GM21737 (cell line): Measurements from ENCODE around the gene ZNF563.
"Not testable (repeated sequence)": the region's sequence is repeated elsewhere in the genome, so short reads cannot be mapped to it uniquely, and the experiment has no call there.

ENCODE experiments used
- ATAC-seq: cut with Tn5 transposase; IDR thresholded peaks from one replicate; pipeline ENCODE4 v1.9.1; 2021; ENCODE audit warnings: mild to moderate bottlenecking, moderate library complexity; ENCODE audit not compliant: unreplicated experiment

The ZNF563 gene

GRCh38 chr19:12333162-12334159 is at the start of gene ZNF563:
ZNF563 (minus strand) TSS chr19:12333633; CDS start chr19:12333482, 151 bp downstream.
- peak; percentile 92 for ATAC-seq

- no peak for ATAC-seq
Observed at GRCh38 chr19:12380444-12380737, 47.0 kb upstream of the ZNF563 start.

DNA sequence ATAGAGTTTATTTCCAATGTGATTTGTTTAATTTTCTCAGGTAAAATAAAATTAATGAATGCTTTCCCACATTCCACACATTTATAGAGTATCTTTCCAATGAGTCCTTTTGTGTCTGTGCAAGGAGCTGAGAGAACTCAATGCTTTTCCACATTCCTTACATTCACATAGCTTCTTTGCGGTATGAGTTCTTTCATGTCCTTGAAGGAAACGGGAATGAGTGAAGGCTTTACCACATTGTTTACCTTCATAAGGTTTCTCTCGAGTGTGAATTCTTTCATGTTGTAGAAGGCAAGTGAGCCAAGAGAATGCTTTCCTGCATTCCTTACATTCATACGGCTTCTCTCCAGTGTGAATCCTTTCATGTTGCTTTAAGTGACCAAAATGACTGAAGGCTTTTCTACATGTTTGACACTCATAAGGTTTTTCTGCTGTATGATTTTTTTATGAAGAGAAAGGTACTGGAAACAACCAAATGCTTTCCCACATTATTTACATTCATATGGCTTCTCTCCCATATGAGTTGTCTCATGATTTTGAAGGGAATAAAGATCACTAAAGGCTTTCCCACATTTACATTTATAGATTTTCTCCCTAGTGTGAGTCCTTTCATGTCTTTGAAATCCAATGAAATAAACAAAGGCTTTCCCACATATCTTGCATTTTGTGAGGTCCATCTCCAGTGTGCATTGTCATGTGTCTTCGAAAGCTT is 46.5 kb upstream of the ZNF563 start:
- no peak for ATAC-seq

DNA sequence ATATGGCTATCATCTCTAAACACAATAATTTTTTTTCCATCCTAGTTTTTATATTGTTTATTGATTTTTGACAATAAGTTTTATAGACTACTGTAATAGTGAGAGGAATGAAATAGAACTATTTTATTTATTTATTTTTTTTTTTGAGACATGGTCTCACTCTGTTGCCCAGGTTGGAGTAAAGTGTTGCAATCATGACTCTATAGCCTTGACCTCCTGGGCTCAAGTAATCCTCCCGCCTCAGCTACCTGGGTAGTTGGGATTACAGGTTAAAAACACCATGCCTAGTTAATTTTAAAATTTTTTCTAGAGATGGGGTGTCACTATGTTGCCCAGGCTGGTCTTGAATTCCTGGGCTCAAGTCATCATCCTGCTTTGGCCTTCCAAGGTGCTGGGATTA is 40.6 kb upstream of the ZNF563 start:
- no peak for ATAC-seq

DNA sequence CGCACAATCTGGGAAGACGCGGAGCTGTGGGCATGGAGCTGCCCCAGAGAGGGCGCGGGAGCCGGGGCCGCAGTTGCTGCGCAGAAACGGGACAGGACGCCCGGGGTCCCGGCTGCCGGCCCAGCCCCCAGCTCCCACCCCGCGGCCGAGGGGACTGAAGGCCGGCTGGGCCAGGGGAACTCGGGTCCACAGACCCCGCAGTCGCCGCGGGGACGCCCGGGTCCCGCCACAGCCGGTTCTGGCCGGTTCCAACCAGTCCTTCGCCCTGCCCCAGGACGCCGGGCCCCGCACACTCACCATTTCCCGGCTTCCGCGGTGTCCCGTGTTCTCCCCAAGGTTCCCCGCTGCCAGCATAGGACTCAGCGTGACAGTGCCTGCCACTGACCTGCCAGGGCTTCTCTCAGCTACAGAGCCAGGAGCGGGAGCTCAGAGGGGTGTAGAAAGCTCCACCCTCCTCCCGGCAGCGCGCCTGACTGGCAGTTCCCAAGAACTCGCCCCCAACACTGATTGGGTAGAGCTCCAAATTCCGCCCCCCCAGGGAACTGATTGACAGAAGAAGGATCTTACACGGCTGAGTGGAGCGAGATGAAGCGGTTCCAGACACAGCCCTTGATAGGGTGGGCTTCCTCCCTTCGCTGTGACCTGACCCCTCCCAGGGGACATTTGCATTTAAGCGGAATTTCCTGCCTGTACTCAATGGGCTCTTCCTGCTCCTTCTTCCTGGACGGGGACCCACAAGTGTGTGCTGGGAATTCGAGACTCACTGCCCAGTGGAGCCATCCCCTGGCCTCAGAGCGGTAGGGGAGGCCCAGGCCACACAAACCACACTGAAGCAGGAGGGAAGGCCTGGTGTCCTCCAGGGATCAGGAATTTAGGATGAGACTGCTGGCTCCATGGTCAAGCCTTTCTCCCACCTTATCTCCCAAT is 32.1 kb upstream of the ZNF563 start, which contains the start of gene ZNF442:
Gene ZNF442 (minus strand): TSS at position 448 of the 927 bp plus-strand sequence. CDS start 2,052 bp downstream, outside the sequence.
- peak; percentile 88 for ATAC-seq

DNA sequence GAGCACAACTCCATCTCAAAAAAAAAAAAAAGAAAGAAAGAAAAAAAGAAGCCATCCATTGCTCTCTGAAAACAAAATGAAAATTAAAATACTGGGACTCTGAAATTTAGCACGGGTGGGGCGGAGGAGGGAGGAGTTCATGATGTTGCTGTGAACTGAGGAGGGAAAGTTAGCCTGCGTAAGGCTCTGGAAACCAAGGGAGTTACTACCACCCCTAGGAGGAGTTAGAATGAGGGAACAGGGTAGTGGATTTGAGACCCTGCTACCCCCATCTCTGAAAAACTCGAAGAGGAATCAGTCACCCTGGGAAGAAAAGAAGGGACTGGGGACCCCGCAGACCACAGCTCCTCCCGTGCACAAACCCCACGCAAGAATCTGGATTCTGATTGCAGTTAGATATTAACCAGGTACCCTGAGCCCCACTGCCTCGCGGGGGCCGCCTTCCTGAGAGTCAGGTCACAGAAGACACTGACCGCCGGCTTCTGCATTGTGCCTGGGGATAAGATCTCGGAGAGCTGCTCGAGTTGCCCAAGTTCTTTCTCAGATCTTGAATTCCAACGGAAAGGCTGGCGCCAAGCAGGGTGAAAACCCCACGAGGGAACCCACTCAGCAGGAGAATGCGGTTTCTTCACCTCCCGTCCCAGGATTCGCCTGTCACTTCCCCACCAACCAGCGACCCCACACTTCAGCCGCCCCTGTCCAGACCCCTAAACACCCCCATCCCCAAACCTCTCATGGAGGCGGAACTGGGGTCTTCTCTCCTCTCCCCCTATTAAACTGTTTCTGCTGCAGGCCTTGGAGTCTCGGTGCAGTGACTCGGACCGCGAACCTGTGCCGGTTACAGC is 31.2 kb upstream of the ZNF563 start:
- peak; percentile 18 for ATAC-seq

GRCh38 chr19:12362236-12362635 is 28.8 kb upstream of the ZNF563 start:
- ATAC-seq = not testable (repeated sequence)

DNA sequence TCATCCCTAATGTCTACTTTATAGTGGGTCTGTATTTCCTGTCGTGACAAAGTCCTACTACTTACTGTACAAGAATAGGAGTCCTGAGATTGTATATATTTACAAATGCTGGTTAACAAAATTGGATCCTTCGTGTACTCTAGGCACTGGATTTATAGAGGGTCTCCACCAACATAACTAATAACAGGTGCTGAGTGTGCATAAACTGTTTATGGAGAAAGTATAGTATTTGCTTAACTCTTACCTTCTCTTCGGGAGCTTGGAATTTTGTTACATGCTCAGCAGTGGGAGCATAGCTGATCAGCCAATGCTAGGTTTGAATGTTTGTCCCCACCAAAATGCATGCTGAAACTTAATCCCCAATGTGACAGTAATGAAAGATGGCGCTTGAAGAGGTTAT is 19.9 kb upstream of the ZNF563 start:
- no peak for ATAC-seq

DNA sequence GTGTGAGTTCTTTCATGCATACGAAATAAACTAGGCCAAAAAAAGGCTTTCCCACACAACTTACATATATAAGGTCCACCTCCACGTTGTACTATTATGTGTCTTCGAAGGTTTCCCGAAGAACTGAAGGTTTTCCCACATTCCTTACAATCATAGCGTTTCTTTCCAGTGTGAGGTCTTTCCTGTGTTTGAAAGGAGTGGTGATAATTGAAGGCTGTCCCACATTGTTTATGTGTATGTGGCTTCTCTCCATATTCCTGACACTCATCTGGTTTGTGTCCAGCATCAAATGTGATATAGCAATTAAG is 17.4 kb upstream of the ZNF563 start:
- no peak for ATAC-seq

DNA sequence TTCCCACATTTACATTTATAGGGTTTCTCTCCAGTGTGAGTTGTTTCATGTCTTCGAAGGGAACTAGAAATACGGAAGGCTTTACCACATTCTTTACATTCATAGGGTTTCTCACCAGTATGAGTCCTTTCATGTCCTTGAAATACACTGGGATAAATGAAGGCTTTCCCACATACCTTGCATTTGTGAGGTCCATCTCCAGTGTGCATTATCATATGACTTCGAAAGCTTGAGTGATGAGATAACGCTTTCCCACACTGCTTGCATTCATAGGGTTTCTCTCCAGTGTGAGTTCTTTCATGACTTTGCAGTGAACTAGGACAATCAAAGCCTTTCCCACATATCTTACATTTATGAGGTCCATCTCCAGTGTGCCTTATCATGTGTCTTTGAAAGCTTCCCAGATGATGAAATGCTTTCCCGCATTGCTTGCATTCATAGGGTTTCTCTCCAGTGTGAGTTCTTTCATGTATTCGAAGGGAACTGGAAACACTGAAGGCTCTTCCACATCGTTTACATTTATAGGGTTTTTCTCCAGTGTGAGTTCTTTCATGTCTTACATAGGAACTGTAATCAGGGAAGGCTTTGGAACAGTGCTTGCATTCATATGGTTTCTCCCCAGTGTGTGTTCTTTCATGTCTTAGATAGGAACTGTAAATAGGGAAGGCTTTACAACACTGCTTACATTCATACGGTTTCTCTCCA is 16.9 kb upstream of the ZNF563 start:
- ATAC-seq = no peak

DNA sequence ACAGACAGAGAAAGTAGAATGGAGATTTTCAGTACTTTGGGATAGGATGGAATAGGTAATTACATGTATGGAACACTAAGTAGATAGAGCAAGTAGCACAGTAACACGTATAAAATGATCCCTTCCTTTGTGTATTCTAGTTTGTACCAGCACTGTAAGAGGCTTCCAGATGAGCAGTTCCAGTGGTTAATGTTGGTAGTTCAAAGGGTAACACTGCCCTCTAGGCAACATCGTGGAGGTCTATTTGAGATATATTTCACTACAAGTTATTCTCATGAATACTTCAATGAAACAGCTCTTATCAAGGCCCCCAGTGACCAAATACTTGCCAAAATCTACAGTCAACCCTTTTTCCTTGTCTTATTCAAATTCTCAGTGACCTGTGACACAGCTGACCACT is 13.5 kb upstream of the ZNF563 start:
- ATAC-seq = no peak

- ATAC-seq = no peak
Observed at GRCh38 chr19:12345197-12345596, 11.8 kb upstream of the ZNF563 start.

GRCh38 chr19:12331211-12331941 is 2.1 kb downstream of the ZNF563 start:
- no peak for ATAC-seq

DNA sequence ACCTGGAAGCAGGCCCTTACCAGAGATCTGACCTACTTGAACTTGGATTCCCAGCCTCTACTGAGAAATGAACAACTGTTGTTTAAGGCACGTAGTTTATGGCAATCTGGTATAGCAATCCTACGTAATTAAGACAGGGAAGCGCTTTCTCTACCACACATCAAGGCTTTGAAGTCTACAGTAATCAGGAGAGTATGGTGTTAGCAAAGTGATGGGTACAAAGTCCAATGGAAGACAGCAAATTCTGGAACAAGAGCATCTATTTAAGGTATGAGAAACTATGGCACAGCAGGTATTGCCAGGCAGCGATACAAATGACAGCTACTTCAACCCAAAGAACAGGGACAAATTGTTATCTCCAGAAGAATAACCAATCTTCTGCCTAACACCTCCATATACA is 3.1 kb downstream of the ZNF563 start:
- ATAC-seq = no peak

DNA sequence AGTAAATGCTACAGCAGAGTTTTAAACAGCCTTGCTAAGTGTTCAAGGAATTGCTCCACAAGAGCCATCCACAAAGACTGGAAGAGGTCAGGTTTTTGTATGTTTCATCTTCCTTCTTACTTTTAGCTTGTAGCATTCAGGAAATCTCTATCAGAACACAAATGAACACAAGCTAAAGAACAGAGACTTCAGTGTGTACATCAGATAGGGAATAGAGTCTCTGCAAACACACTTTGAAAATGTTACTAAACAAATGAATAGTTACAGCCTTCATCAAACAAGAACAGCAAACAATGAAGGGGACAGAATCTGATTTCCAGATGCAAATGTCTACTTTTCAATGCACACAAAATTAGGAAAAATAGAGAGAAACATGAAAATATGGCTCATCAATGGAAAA is 7.7 kb downstream of the ZNF563 start:
- ATAC-seq = no peak

DNA sequence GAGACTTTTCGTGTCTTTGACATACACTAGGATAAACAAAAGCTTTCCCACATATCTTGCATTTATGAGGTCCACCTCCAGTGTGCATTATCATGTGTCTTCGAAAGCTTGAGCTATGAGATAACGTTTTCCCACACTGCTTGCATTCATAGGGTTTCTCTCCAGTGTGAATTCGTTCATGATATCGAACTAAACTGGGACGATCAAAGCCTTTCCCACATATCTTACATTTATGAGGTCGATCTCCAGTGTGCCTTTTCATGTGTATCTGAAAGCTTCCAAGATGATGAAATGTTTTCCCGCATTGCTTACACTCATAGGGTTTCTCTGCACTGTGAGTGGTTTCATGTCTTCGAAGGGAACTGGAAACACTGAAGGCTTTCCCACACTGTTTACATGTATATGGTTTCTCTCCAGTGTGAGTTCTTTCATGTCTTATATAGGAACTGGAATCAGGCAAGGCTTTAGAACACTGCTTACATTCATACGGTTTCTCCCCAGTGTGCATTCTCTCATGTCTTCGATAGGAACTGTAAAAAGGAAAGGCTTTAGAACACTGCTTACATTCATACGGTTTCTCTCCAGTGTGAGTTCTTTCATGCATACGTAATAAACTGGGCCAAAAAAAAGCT is 14.5 kb downstream of the ZNF563 start:
- ATAC-seq = no peak

GRCh38 chr19:12314553-12314952 is 18.9 kb downstream of the ZNF563 start:
- no peak for ATAC-seq

DNA sequence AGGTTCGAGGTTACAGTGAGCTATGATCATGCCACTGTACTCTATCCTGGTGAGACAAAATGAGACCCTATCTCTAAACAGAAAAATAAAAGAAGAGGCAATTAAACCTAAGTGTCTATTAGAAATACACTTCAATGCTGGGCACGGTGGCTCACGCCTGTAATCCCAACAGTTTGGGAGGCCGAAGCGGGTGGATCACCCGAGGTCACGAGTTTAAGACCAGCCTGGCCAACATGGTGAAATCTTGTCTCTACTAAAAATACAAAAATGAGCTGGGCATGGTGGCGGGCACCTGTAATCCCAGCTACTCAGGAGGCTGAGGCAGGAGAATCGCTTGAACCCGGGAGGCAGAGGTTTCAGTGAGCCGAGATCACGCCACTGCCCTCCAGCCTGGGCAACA is 24.5 kb downstream of the ZNF563 start:
- not testable (repeated sequence) for ATAC-seq
